Naive thymus-derived CD4-positive, alpha-beta T cell (primary cell): ENCODE results near the gene ULK1. TPM values are rescaled to one million over a fixed set of nuclear protein-coding genes. Genes with fewer than 3 reads are reported as not detected.

ENCODE experiments used
- ATAC-seq: fragments of 150-1000 bp; cut with Tn5 transposase; 2 replicates; pipeline ENCODE4 v1.10.0; 2021; ENCODE audit warnings: mild to moderate bottlenecking, moderate library complexity
- CTCF ChIA-PET: fragments of 350-600 bp; sonication (Branson Sonifier 250); formaldehyde crosslinking; loops from one replicate; lab custom pipeline; 2021; ENCODE audit warnings: antibody characterized with exemption; lab: Charles Lee
- POLR2A ChIA-PET: fragments of 350-600 bp; sonication (Branson Sonifier 250); formaldehyde crosslinking; loops from one replicate; lab custom pipeline; 2021; ENCODE audit warnings: antibody characterized with exemption, inconsistent platforms; lab: Charles Lee
- DNase-seq, 9 donors: peaks; one replicate each; pipeline versions ENCODE4 v3.0.0 to v3.0.0-alpha.2; 2020 to 2022; ENCODE audit warnings: mixed read lengths in 1 of 9
- H3K27ac ChIP-seq: one replicate; pipeline ENCODE4 v1.7.0; 2013; ENCODE audit warnings: mild to moderate bottlenecking, low read depth, low read length, moderate library complexity
- H3K27me3 ChIP-seq, 2 donors: one replicate each; pipeline ENCODE4 v1.7.0; 2013; ENCODE audit warnings: low read length in 2 of 2, mild to moderate bottlenecking in 2 of 2, moderate library complexity in 2 of 2; ENCODE audit not compliant: control insufficient read depth in 2 of 2, insufficient read depth in 2 of 2
- H3K36me3 ChIP-seq, 3 experiments: 1 replicate in 2 of 3; 2 replicates in 1 of 3; pipeline ENCODE4 v1.7.0; 2013; ENCODE audit warnings: low read length in 3 of 3, mild to moderate bottlenecking in 3 of 3, moderate library complexity in 1 of 3; ENCODE audit not compliant: insufficient read depth in 3 of 3, control insufficient read depth in 2 of 3
- H3K4me1 ChIP-seq, 2 donors: one replicate each; pipeline ENCODE4 v1.7.0; 2013; ENCODE audit warnings: low read length in 2 of 2, mild to moderate bottlenecking in 2 of 2, moderate library complexity in 1 of 2; ENCODE audit not compliant: control insufficient read depth in 2 of 2, insufficient read depth in 2 of 2
- H3K4me3 ChIP-seq: 2 replicates; pipeline ENCODE4 v1.7.0; 2013; ENCODE audit warnings: mild to moderate bottlenecking, low read length
- H3K9me3 ChIP-seq, 3 experiments: 1 replicate in 2 of 3; 2 replicates in 1 of 3; pipeline ENCODE4 v1.7.0; 2013; ENCODE audit warnings: low read length in 3 of 3; ENCODE audit not compliant: control insufficient read depth in 2 of 3
- H3K27ac Mint-ChIP-seq, 9 donors: one replicate each; pipeline ENCODE4 v1.8.0; 2020 to 2022; ENCODE audit warnings: mixed read lengths in 9 of 9, mild to moderate bottlenecking in 8 of 9, moderate library complexity in 5 of 9, inconsistent platforms in 2 of 9
- H3K27me3 Mint-ChIP-seq, 5 donors: one replicate each; pipeline ENCODE4 v1.8.0; 2021 to 2022; ENCODE audit warnings: mixed read lengths in 5 of 5, mild to moderate bottlenecking in 1 of 5
- H3K36me3 Mint-ChIP-seq, 5 donors: one replicate each; pipeline ENCODE4 v1.8.0; 2020 to 2022; ENCODE audit warnings: mixed read lengths in 5 of 5, mild to moderate bottlenecking in 3 of 5, inconsistent platforms in 1 of 5
- H3K4me1 Mint-ChIP-seq, 7 donors: one replicate each; pipeline ENCODE4 v1.8.0; 2020 to 2022; ENCODE audit warnings: mixed read lengths in 7 of 7, mild to moderate bottlenecking in 3 of 7, inconsistent platforms in 1 of 7
- H3K4me3 Mint-ChIP-seq, 10 donors: one replicate each; pipeline ENCODE4 v1.8.0; 2020 to 2022; ENCODE audit warnings: mild to moderate bottlenecking in 10 of 10, mixed read lengths in 10 of 10, moderate library complexity in 6 of 10, inconsistent platforms in 2 of 10
- H3K9me3 Mint-ChIP-seq, 11 donors: one replicate each; pipeline ENCODE4 v1.8.0; 2020 to 2022; ENCODE audit warnings: mixed read lengths in 11 of 11, mild to moderate bottlenecking in 4 of 11, inconsistent platforms in 1 of 11, moderate library complexity in 1 of 11
- intact Hi-C, 2 donors: fragments of 100-400 bp; cut with micrococcal nuclease; formaldehyde crosslinking; loops; one replicate each; pipeline ENCODE4 v1.15.1; 2023
- polyA plus RNA-seq, 2 donors: library from polyadenylated mRNA; unstranded; fragments of 300-500 nt; fragmentation: Illumina TruSeq; gene quantifications; one replicate each; pipeline ENCODE4 v1.2.3, GENCODE V29; 2021
- total RNA-seq, 6 experiments: library from RNA in 5 of 6; stranded (reverse) in 5 of 6; gene quantifications; 1 replicate in 5 of 6; 2 replicates in 1 of 6; pipeline ENCODE4 v1.2.3 and lab custom pipeline; 2021 to 2026

ULK1 gene
- total and polyA plus RNA-seq, 7 experiments from 2014 or later, result 0.28 to 109 (median 36.3) TPM

- Mint-ChIP-seq H3K9me3 (no peaks in the 10 kb centered on the region), H3K4me3 (peak overlapping the region in 1 of 10 donors; percentile 51), H3K36me3 (no peaks in the 10 kb centered on the region), H3K27me3 (peaks cover 0 to 4% (median 0%) of the 10 kb centered on the region in 5 donors), H3K27ac (no peak overlapping the region), H3K4me1 (peaks cover 0 to 5% (median 0%) of the 10 kb centered on the region in 7 donors)
- ATAC-seq, result no peak
- ChIA-PET POLR2A (no interaction called here), CTCF (no interaction called here)
- no peak for DNase-seq
- no peaks in the 10 kb centered on the region for H3K27me3 ChIP-seq
- H3K4me3 ChIP-seq, result no peak overlapping the region
- H3K4me1 ChIP-seq, result no peaks in the 10 kb centered on the region
- intact Hi-C loops, result no loop called here
- no peaks in the 10 kb centered on the region for H3K36me3 ChIP-seq
- no peaks in the 10 kb centered on the region for H3K9me3 ChIP-seq
- H3K27ac ChIP-seq, result no peak overlapping the region
These were observed 27.0 kb upstream of the ULK1 start for GRCh38 chr12:131867471-131867870.

- Mint-ChIP-seq H3K27me3 (peaks cover 0 to 4% (median 0%) of the 10 kb centered on the region in 5 donors), H3K27ac (no peak overlapping the region), H3K4me1 (peaks cover 0 to 7% (median 0%) of the 10 kb centered on the region in 7 donors), H3K36me3 (peaks cover 0 to under 1% (median 0%) of the 10 kb centered on the region in 5 donors), H3K9me3 (peaks cover 0 to 2% (median 0%) of the 10 kb centered on the region in 11 donors), H3K4me3 (peak overlapping the region in 1 of 10 donors; percentile 51)
- H3K27me3 ChIP-seq, result no peaks in the 10 kb centered on the region
- no peaks in the 10 kb centered on the region for H3K36me3 ChIP-seq
- no peak overlapping the region for H3K27ac ChIP-seq
- no peak overlapping the region for H3K4me3 ChIP-seq
- ATAC-seq, result no peak
- POLR2A ChIA-PET, result no interaction called here
- CTCF ChIA-PET, result no interaction called here
- intact Hi-C loops, result no loop called here
- H3K4me1 ChIP-seq, result no peaks in the 10 kb centered on the region
- H3K9me3 ChIP-seq, result no peaks in the 10 kb centered on the region
- DNase-seq, result no peak
These were observed 26.3 kb upstream of the ULK1 start for GRCh38 chr12:131867891-131868675.

- ATAC-seq (no peak), DNase-seq (no peak)
- Histone ChIP-seq H3K4me3 (no peak overlapping the region), H3K36me3 (no peaks in the 10 kb centered on the region), H3K9me3 (no peaks in the 10 kb centered on the region), H3K4me1 (no peaks in the 10 kb centered on the region), H3K27ac (no peak overlapping the region), H3K27me3 (no peaks in the 10 kb centered on the region)
- Mint-ChIP-seq H3K4me1 (peaks cover 0 to 7% (median 0%) of the 10 kb centered on the region in 7 donors), H3K9me3 (peaks cover 0 to 17% (median 4%) of the 10 kb centered on the region in 11 donors), H3K27ac (no peak overlapping the region), H3K27me3 (peaks cover 0 to 4% (median 0%) of the 10 kb centered on the region in 5 donors), H3K4me3 (no peak overlapping the region), H3K36me3 (peaks cover 0 to 7% (median 3%) of the 10 kb centered on the region in 5 donors)
- POLR2A ChIA-PET, result no interaction called here
- intact Hi-C loops, result no loop called here
- CTCF ChIA-PET, result no interaction called here
These were observed 24.5 kb upstream of the ULK1 start for GRCh38 chr12:131869871-131870418.

DNA sequence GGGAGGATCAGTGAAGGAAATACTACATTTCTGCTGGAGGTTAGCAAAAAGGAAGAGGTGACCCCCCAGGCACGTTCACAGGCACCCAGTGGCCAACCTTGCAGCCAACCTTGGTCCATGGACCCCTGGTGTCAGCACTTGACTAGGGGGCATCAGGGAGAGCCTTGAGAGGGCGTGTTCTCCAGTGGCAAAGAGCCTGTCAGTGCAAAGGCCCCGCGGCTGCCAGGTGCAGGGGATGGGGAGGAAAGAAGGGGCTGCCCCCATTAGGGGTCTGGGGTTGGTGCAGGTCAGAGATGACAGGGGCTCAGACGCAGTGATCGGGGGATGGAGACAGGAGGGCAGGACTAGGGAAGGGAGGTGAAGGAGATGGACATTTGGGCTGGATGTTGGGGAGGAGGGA, 22.7 kb upstream of the ULK1 start:
- ChIA-PET POLR2A (no interaction called here), CTCF (no interaction called here)
- H3K4me1 ChIP-seq, result no peaks in the 10 kb centered on the region
- intact Hi-C loops, result no loop called here
- no peak overlapping the region for H3K4me3 Mint-ChIP-seq
- peaks cover 0 to 7% (median 3%) of the 10 kb centered on the region in 5 donors for H3K36me3 Mint-ChIP-seq
- H3K9me3 Mint-ChIP-seq, result peaks cover 0 to 17% (median 4%) of the 10 kb centered on the region in 11 donors
- H3K27me3 ChIP-seq, result no peaks in the 10 kb centered on the region
- H3K9me3 ChIP-seq, result no peaks in the 10 kb centered on the region
- H3K27ac Mint-ChIP-seq, result no peak overlapping the region
- no peak overlapping the region for H3K27ac ChIP-seq
- DNase-seq (no peak), ATAC-seq (no peak)
- no peak overlapping the region for H3K4me3 ChIP-seq
- H3K4me1 Mint-ChIP-seq, result peaks cover 0 to 7% (median 0%) of the 10 kb centered on the region in 7 donors
- no peaks in the 10 kb centered on the region for H3K36me3 ChIP-seq
- H3K27me3 Mint-ChIP-seq, result peaks cover 0 to 4% (median 0%) of the 10 kb centered on the region in 5 donors

DNA sequence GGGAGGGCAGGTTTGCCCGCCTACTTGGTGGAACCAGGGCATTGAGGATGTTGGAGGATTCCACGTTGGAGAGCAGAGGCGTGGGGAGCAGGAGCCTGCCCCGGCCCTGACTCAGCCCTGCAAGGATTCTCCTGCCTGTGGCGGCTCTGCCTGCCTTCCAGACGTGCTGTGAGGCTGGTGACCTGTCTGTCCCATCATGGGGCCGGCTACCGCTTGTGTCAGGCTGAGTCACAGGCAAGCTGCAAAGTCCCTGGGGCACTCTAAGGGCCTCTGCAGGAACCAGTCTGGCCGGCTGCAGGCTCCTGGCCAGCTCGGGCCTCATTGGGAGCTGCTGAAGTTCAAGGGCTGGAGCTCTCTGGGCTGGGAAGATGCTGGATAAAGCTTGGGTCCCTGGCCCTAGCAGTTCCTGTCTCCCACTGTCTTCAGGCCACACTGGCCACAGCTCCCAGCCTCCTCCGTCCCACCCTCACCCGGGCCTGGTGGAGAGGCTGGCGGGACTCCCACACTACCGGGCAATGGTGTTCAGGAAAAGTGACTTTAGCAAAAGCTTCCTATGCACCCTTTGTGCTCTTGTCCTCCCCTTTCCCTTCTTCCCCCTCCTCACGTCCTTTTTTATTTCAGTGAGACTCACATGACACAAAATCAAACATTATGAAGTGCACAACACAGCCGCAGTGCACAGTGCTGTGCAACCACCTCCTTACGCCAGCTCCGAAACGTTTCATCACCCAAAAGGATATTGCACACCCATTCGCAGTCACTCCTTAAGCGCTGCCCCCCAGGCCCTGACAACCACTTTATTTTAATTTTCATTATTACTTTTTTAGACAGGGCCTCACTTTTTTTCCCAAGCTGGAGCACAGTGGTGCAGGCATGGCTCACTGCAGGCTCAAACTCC, 22.0 kb upstream of the ULK1 start:
- H3K4me1 Mint-ChIP-seq, result peaks cover 0 to 7% (median 0%) of the 10 kb centered on the region in 7 donors
- no peak overlapping the region for H3K27ac ChIP-seq
- ChIA-PET CTCF (no interaction called here), POLR2A (no interaction called here)
- ATAC-seq (peak; percentile 85), DNase-seq (no peak)
- no peaks in the 10 kb centered on the region for H3K36me3 ChIP-seq
- intact Hi-C loops, result no loop called here
- H3K27ac Mint-ChIP-seq, result no peak overlapping the region
- peaks cover 0 to 7% (median 3%) of the 10 kb centered on the region in 5 donors for H3K36me3 Mint-ChIP-seq
- no peak overlapping the region for H3K4me3 ChIP-seq
- peaks cover 0 to 4% (median 0%) of the 10 kb centered on the region in 5 donors for H3K27me3 Mint-ChIP-seq
- no peaks in the 10 kb centered on the region for H3K9me3 ChIP-seq
- H3K9me3 Mint-ChIP-seq, result peaks cover 0 to 17% (median 4%) of the 10 kb centered on the region in 11 donors
- H3K4me3 Mint-ChIP-seq, result no peak overlapping the region
- H3K4me1 ChIP-seq, result no peaks in the 10 kb centered on the region
- no peaks in the 10 kb centered on the region for H3K27me3 ChIP-seq

DNA sequence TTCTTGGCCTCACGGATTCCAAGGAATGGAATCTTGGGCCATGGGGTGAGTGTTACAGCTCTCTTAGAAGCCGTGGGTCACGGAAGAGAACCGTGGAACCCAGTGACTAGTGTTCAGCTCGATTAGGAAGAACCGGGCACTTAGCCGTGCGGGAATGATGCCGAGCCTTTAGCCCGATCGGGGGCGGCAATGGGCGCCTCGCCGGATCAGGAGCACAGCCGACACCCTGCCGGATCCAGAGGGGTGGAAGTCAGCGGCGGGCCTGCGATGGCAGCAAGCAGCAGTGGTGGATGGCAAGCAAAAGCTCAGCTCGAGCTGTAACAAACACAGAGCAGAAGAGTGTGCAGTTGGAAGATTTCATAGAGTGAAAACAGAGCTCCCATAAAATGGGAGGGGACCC, 21.1 kb upstream of the ULK1 start:
- ATAC-seq (no peak), DNase-seq (no peak)
- H3K36me3 Mint-ChIP-seq, result peaks cover 0 to 7% (median 3%) of the 10 kb centered on the region in 5 donors
- H3K9me3 ChIP-seq, result no peaks in the 10 kb centered on the region
- H3K4me1 Mint-ChIP-seq, result peaks cover 0 to 7% (median 0%) of the 10 kb centered on the region in 7 donors
- POLR2A ChIA-PET, result no interaction called here
- H3K9me3 Mint-ChIP-seq, result peaks cover 0 to 17% (median 4%) of the 10 kb centered on the region in 11 donors
- intact Hi-C loops, result no loop called here
- CTCF ChIA-PET, result interaction anchor here (0.9 kb wide), 1 partner anchor 29 kb away, joined by 3 read pairs; no protein-coding TSS in a partner anchor
- H3K27me3 ChIP-seq, result no peaks in the 10 kb centered on the region
- H3K27me3 Mint-ChIP-seq, result peaks cover 0 to 4% (median 0%) of the 10 kb centered on the region in 5 donors
- H3K4me3 Mint-ChIP-seq, result no peak overlapping the region
- no peak overlapping the region for H3K4me3 ChIP-seq
- H3K4me1 ChIP-seq, result no peaks in the 10 kb centered on the region
- H3K27ac ChIP-seq, result no peak overlapping the region
- H3K27ac Mint-ChIP-seq, result no peak overlapping the region
- H3K36me3 ChIP-seq, result no peaks in the 10 kb centered on the region
